Lower leg skin (tissue), 4 donors: ENCODE measurements around the gene AACS. TPM values are rescaled to one million over a fixed set of nuclear protein-coding genes. Genes with fewer than 3 reads are reported as not detected.
"Not testable (repeated sequence)": the region's sequence is repeated elsewhere in the genome, so short reads cannot be mapped to it uniquely, and the experiment has no call there.

ENCODE experiments used
- DNase-seq, 2 donors: peaks; one replicate each; pipeline ENCODE4 v3.0.0-alpha.2; 2019; ENCODE audit warnings: low spot score in 2 of 2
- H3K4me3 ChIP-seq: fragments of 200-600 bp; sonication (generic); 2 replicates; pipeline ENCODE4 v1.5.1; 2017; ENCODE audit warnings: mild to moderate bottlenecking, low read depth; ENCODE audit not compliant: poor library complexity, severe bottlenecking
- CTCF ChIP-seq, 3 donors: fragments of 450-650 bp; IDR thresholded peaks; one replicate each; pipeline ENCODE4 v1.5.1; 2016; ENCODE audit warnings: antibody characterized with exemption in 3 of 3, mild to moderate bottlenecking in 3 of 3, moderate library complexity in 2 of 3
- POLR2A ChIP-seq, 2 donors: fragments of 450-650 bp; IDR thresholded peaks; one replicate each; pipeline ENCODE4 v1.6.1; 2016 to 2017; ENCODE audit warnings: antibody characterized with exemption in 2 of 2, mild to moderate bottlenecking in 1 of 2, moderate library complexity in 1 of 2
- WGBS, 2 donors: methylation state at CpG; one replicate each; pipeline ENCODE4 v1.1.5; 2018; 5-methylcytosine and 5-hydroxymethylcytosine counted together
- intact Hi-C: fragments of 100-400 bp; cut with DNase I; formaldehyde crosslinking; loops from one replicate; pipeline ENCODE4 v1.15.0; 2023; ENCODE audit warnings: low total_unique reads
- total RNA-seq, 4 donors: library from RNA; depleted of rRNA; stranded (reverse); fragments of >200 nt; gene quantifications; one replicate each; pipeline ENCODE4 v1.1.0, GENCODE V29; 2016

The AACS gene
- total RNA-seq, 4 donors from 2014 or later: 63.5 to 83.8 (median 71.4) TPM

- intact Hi-C loops: no loop called here
- 87 to 92% methylated on average over 10 of the region's 10 CpGs for WGBS, 2 donors
- H3K4me3 ChIP-seq: no peak overlapping the region
- TF ChIP-seq POLR2A (IDR thresholded peaks at IDR 0.05) (no peak), CTCF (IDR thresholded peaks at IDR 0.05) (no peak)
- DNase-seq: no peak
These were observed 13.8 kb downstream of the AACS start for GRCh38 chr12:125079084-125079483.

- DNase-seq: peak in 1 of 2 donors; percentile 86
These were observed 14.7 kb downstream of the AACS start for GRCh38 chr12:125079648-125080645.

GRCh38 chr12:125081427-125081826, 16.2 kb downstream of the AACS start:
- WGBS, 2 donors: 52 to 56% methylated on average over 11 of the region's 11 CpGs
- H3K4me3 ChIP-seq: no peak overlapping the region
- TF ChIP-seq POLR2A (IDR thresholded peaks at IDR 0.05) (no peak), CTCF (IDR thresholded peaks at IDR 0.05) (no peak)
- intact Hi-C loops: no loop called here
- DNase-seq: no peak

More at GRCh38 chr12:125079648-125080645, 14.7 kb downstream of the AACS start:
- no peak for TF ChIP-seq CTCF (IDR thresholded peaks at IDR 0.05)
- no peak for TF ChIP-seq POLR2A (IDR thresholded peaks at IDR 0.05)
- intact Hi-C loops: no loop called here
- 38 to 42% methylated on average over 15 of the region's 15 CpGs for WGBS, 2 donors
- H3K4me3 ChIP-seq: no peak overlapping the region

GRCh38 chr12:125083072-125083471, 17.8 kb downstream of the AACS start:
- DNase-seq: no peak
- WGBS, 2 donors: 91 to 92% methylated on average over 6 of the region's 6 CpGs
- intact Hi-C loops: no loop called here
- TF ChIP-seq POLR2A (IDR thresholded peaks at IDR 0.05) (no peak), CTCF (IDR thresholded peaks at IDR 0.05) (no peak)
- H3K4me3 ChIP-seq: no peak overlapping the region

- DNase-seq, H3K4me3 ChIP-seq, intact Hi-C loops: not testable (repeated sequence)
- 78 to 86% methylated on average over 6 of the region's 6 CpGs for WGBS, 2 donors
These were observed 23.0 kb downstream of the AACS start for GRCh38 chr12:125088199-125088598.

- H3K4me3 ChIP-seq: no peak overlapping the region
- WGBS, 2 donors: 90 to 94% methylated on average over 8 to 9 of the region's 9 CpGs
- intact Hi-C loops: no loop called here
- no peak for DNase-seq
- no peak for TF ChIP-seq POLR2A (IDR thresholded peaks at IDR 0.05)
- TF ChIP-seq CTCF (IDR thresholded peaks at IDR 0.05): no peak
These were observed 23.8 kb downstream of the AACS start for GRCh38 chr12:125089083-125089482.
